Naive B cell (primary cell): ENCODE measurements around the gene LRCH3. TPM values are rescaled to one million over a fixed set of nuclear protein-coding genes. Genes with fewer than 3 reads are reported as not detected.

Experiments
- ATAC-seq, 2 donors: fragments of 150-1000 bp; cut with Tn5 transposase; 2 replicates each; pipeline ENCODE4 v1.10.0; 2021; ENCODE audit warnings: low read depth in 2 of 2, mild to moderate bottlenecking in 2 of 2, moderate library complexity in 2 of 2
- DNase-seq: peaks from one replicate; pipeline ENCODE4 v3.0.0; 2022
- H3K27ac Mint-ChIP-seq, 6 donors: one replicate each; pipeline ENCODE4 v1.8.0; 2020 to 2022; ENCODE audit warnings: mild to moderate bottlenecking in 6 of 6, mixed read lengths in 6 of 6, moderate library complexity in 5 of 6, inconsistent platforms in 2 of 6
- H3K27me3 Mint-ChIP-seq, 3 donors: one replicate each; pipeline ENCODE4 v1.8.0; 2021 to 2022; ENCODE audit warnings: mixed read lengths in 3 of 3, mild to moderate bottlenecking in 1 of 3
- H3K36me3 Mint-ChIP-seq, 2 donors: one replicate each; pipeline ENCODE4 v1.8.0; 2020 to 2022; ENCODE audit warnings: mixed read lengths in 2 of 2, inconsistent platforms in 1 of 2, mild to moderate bottlenecking in 1 of 2
- H3K4me1 Mint-ChIP-seq, 3 donors: one replicate each; pipeline ENCODE4 v1.8.0; 2020 to 2022; ENCODE audit warnings: mixed read lengths in 3 of 3, inconsistent platforms in 1 of 3, mild to moderate bottlenecking in 1 of 3, moderate library complexity in 1 of 3
- H3K4me3 Mint-ChIP-seq, 8 donors: one replicate each; pipeline ENCODE4 v1.8.0; 2020 to 2022; ENCODE audit warnings: mild to moderate bottlenecking in 8 of 8, mixed read lengths in 8 of 8, moderate library complexity in 8 of 8, inconsistent platforms in 2 of 8
- H3K9me3 Mint-ChIP-seq, 7 donors: one replicate each; pipeline ENCODE4 v1.8.0; 2020 to 2022; ENCODE audit warnings: mixed read lengths in 7 of 7, mild to moderate bottlenecking in 5 of 7, inconsistent platforms in 2 of 7, moderate library complexity in 1 of 7
- polyA plus RNA-seq, 6 donors: library from polyadenylated mRNA; unstranded; fragments of 300-500 nt; fragmentation: Illumina TruSeq; gene quantifications; one replicate each; pipeline ENCODE4 v1.2.3, GENCODE V29; 2021; ENCODE audit warnings: low read depth in 6 of 6

The LRCH3 gene
- polyA plus RNA-seq = 10 to 100 TPM; 10.2 to 26.0 (median 13.9) TPM

DNA sequence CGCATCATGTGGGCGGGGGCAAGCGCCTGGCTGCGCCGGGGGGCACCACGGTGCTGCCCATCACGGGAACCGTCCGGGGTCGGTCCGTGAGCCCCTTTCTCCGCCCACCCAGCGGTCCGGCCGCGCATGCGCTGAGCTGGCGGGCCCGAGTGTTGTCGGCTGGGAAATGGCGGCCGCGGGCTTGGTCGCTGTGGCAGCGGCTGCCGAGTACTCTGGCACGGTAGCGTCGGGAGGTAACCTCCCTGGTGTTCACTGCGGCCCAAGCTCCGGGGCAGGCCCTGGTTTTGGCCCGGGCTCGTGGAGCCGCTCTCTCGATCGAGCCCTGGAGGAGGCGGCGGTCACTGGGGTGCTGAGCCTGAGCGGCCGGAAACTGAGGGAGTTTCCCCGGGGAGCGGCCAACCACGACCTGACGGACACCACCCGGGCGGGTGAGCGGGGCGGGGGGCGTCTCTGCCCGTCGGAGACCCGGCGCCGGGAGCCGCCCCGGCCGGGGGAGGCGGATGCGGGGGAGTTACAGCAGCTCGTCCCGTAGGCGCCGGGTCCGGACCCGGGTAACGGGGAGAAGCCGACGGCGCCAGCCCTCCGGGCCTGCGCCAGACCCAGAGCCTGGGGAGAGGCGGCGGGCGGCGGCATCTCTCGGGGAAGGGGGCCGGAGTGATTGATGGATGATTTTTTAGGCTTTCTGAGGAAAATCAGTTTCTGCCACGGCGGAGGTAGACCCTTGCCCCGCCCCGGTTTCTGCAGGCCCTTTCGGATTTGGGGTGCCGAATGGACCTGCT lies at the start of gene LRCH3:
LRCH3 (plus strand) TSS at position 142 of the 779 bp plus-strand sequence; CDS start at position 167, 25 bp downstream.
- peak; percentile 72 to 74 for ATAC-seq
- Mint-ChIP-seq H3K27ac (peak within 1 kb of the TSS; percentile 94 to 99 (median 97)), H3K9me3 (no peaks in the 10 kb centered on the region), H3K4me3 (peak within 1 kb of the TSS; percentile 88 to 98 (median 96)), H3K36me3 (no peaks in the 10 kb centered on the region), H3K4me1 (peaks cover 34 to 56% (median 51%) of the 10 kb centered on the region in 3 donors), H3K27me3 (no peaks in the 10 kb centered on the region)
- DNase-seq = peak; percentile 83

DNA sequence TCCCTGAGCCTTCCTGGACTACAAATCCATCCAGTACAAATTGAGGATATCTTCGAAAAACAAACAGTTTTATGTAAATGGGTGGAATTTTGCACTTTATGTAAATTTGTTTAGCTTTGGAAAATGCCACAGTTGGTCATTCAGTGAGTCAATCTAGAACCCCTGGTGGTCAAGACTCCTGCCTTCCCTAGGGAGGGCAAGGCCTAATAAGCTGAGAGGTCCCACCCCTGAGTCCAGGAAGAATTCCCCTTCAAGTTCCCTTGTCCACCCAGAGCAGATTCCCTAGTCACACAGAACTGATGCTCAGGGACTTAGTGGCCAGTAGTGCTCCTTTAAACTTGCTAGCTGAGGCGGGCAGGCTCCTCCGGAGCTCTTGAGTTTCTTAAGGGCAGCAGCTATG lies 48.3 kb upstream of the LRCH3 start:
- ATAC-seq = no peak
- no peaks in the 10 kb centered on the region for H3K36me3 Mint-ChIP-seq
- DNase-seq = no peak
- peaks cover 0 to 11% (median 3%) of the 10 kb centered on the region in 3 donors for H3K4me1 Mint-ChIP-seq
- H3K27ac Mint-ChIP-seq = no peak overlapping the region
- H3K27me3 Mint-ChIP-seq = no peaks in the 10 kb centered on the region
- H3K4me3 Mint-ChIP-seq = peak overlapping the region in 1 of 8 donors; percentile 35
- H3K9me3 Mint-ChIP-seq = no peaks in the 10 kb centered on the region

DNA sequence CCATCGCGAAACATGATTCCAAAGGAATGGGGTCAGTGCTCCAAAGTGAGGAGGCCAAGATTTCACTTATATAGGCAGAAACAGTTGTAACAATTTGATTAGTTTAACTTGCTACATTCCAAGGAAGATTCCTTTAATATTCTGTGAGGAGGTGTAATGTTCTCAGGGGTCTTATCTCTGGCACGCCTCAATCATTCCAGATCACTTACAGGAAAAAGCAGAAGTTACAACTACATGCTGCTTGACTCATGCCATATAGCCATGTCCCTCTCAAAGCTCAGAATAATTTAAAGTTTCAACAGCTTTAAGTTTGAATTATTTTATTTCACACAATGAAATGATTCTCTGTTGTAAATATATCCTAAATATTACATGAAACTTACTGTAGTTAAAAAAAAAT lies 44.8 kb upstream of the LRCH3 start:
- no peaks in the 10 kb centered on the region for H3K36me3 Mint-ChIP-seq
- peak overlapping the region in 1 of 8 donors; percentile 38 for H3K4me3 Mint-ChIP-seq
- DNase-seq (no peak), ATAC-seq (no peak)
- H3K27me3 Mint-ChIP-seq = no peaks in the 10 kb centered on the region
- H3K4me1 Mint-ChIP-seq = peaks cover 12 to 18% (median 18%) of the 10 kb centered on the region in 3 donors
- no peak overlapping the region for H3K27ac Mint-ChIP-seq
- H3K9me3 Mint-ChIP-seq = no peaks in the 10 kb centered on the region

DNA sequence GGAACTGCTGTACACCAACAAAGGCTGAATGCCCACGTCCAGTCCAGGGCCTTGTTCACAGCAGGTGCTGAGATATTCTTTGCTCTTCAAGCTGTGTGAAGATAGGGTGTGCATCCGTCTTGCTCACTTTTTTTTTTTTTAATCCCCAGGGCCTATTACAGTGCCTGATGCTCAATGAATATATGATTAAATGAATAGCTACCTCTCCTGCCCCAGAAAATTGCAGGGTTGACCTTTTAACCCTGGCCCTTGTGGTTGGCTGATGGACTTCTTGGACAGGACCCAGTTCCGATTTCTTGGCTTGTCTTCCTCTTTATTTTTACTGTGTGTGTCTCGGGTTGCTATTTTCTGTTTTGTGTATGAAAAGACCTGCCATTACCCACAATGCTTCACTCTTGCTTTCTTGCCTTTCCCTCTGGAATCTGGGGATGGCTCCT lies 44.2 kb upstream of the LRCH3 start:
- H3K27me3 Mint-ChIP-seq = no peaks in the 10 kb centered on the region
- peak overlapping the region in 2 of 8 donors; percentile 39 to 75 for H3K4me3 Mint-ChIP-seq
- peak overlapping the region in 3 of 6 donors; percentile 12 to 89 (median 83) for H3K27ac Mint-ChIP-seq
- no peaks in the 10 kb centered on the region for H3K36me3 Mint-ChIP-seq
- H3K4me1 Mint-ChIP-seq = peaks cover 14 to 23% (median 21%) of the 10 kb centered on the region in 3 donors
- ATAC-seq (no peak), DNase-seq (no peak)
- no peaks in the 10 kb centered on the region for H3K9me3 Mint-ChIP-seq

DNA sequence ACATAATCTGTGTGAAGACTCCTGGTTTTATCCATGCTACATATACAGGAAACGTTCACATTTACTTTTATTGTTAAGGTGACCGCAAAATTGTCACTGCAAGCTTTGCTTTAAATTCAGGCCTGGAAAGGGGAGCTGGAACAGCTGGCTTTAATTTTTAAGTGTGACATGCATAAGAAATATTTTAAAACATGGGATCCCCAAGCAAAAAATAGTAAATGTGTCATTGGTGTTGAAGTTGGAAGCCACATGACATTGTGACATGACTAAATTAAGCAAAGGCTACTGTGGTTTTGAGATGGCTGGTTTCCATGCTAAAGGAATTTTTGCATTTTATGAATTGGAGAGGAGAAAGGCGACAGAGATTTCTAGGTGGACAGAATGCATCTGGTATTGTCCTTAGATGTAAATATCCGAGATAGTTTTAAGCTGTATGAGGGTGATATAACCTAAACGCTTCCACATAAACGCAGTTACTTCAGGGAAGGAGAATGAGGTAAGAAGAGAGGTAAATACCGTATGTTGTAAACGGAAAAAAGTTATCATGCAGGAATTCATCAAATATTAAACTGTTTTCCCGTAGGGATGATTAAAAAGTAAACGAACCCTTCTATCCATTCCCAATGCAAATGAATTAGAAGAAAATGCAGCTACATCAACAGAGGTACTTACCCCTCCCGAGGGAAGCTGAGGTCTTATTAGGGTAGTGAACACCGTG lies 42.3 kb upstream of the LRCH3 start:
- peaks cover 21 to 30% (median 30%) of the 10 kb centered on the region in 3 donors for H3K4me1 Mint-ChIP-seq
- peak overlapping the region; percentile 90 to 98 (median 96) for H3K4me3 Mint-ChIP-seq
- ATAC-seq = no peak
- H3K36me3 Mint-ChIP-seq = no peaks in the 10 kb centered on the region
- DNase-seq = no peak
- H3K27ac Mint-ChIP-seq = peak overlapping the region; percentile 83 to 100 (median 96)
- no peaks in the 10 kb centered on the region for H3K9me3 Mint-ChIP-seq
- H3K27me3 Mint-ChIP-seq = no peaks in the 10 kb centered on the region

DNA sequence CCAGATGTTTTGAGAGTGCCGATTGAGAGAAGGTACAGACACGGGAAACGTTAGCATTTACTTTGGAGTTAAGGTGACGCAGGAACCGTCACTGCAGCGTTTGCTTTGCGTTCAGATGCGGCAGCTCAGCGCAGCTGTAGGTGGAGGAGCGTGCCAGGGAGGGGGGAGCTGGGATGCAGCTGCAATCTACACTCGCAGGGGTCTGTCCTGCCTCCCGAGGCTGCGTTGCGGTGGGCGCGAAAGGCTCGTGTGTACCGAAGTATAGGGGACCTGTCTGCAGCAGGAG lies 41.8 kb upstream of the LRCH3 start:
- DNase-seq (no peak), ATAC-seq (peak; percentile 56 to 57)
- Mint-ChIP-seq H3K27me3 (no peaks in the 10 kb centered on the region), H3K4me3 (peak overlapping the region; percentile 90 to 98 (median 96)), H3K27ac (peak overlapping the region; percentile 83 to 100 (median 96)), H3K9me3 (no peaks in the 10 kb centered on the region), H3K4me1 (peaks cover 25 to 33% (median 30%) of the 10 kb centered on the region in 3 donors), H3K36me3 (no peaks in the 10 kb centered on the region)

DNA sequence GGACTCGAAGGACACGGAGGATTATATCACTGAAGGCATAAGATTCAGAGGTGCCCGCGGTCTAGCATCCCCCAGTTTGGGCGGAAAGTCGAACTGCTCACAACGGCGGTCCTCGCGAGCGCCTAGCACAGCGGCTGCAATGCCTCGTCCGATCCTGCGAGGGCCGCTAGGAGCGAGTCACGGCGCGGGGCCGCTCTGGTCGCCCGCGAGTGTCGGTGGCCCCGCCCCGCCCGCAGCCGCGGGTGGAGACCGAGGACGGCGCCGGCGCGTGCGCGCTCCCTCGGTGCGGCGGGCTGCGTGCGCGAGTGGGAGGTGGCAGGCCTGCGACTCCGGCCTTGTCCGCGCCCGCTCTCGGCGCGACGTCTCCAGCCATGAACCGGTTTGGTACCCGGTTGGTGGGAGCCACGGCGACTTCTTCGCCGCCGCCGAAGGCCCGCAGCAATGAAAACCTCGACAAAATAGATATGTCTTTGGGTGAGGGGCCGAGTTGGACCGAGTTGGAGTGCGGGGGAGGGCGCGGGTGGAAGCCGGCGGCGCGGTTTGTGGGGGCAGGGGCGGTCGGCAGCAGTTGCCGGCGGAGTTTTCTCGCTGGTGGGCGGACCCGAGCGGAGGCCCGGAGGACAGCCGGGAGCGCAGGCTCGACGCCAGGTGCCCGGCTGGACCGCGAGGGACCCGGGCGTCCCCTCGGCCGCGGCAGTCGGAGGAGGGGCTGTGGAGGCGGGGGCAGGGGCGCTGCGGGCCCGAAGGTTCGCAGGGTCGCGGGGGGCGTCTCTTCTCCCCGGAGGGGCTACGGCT lies 41.3 kb upstream of the LRCH3 start, which contains the start of gene FYTTD1:
FYTTD1 (plus strand) TSS at position 283 of the 795 bp plus-strand sequence; CDS start at position 372, 89 bp downstream.
- peak within 1 kb of the TSS; percentile 90 to 98 (median 97) for H3K4me3 Mint-ChIP-seq
- no peaks in the 10 kb centered on the region for H3K27me3 Mint-ChIP-seq
- no peaks in the 10 kb centered on the region for H3K36me3 Mint-ChIP-seq
- peaks cover 26 to 34% (median 32%) of the 10 kb centered on the region in 3 donors for H3K4me1 Mint-ChIP-seq
- ATAC-seq = peak; percentile 83 to 84
- H3K27ac Mint-ChIP-seq = peak within 1 kb of the TSS; percentile 95 to 100 (median 97)
- DNase-seq = peak; percentile 93
- H3K9me3 Mint-ChIP-seq = no peaks in the 10 kb centered on the region

DNA sequence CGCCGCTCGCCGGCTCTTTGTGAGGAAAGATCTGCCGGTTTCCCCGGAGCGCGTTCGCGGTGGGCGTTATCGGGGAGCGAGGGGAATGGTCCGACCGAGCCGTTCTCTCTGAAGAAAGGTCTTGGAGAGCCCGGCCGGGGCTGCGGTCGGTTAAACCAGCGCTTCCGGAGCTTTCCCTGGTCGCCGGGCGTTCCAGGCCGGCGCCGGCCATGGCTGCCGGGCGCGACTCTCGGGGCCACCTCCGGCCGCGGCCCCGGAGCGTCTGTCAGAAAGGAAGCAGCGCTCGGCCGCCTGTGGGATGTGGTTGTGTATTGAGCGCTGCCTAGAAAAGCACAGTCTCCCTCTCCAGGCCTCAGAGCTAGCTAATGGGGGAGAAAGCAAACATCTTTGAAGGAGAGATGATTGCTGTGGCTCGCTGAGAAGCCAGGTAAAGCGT lies 40.6 kb upstream of the LRCH3 start:
- Mint-ChIP-seq H3K4me1 (peaks cover 29 to 37% (median 35%) of the 10 kb centered on the region in 3 donors), H3K36me3 (no peaks in the 10 kb centered on the region), H3K27me3 (no peaks in the 10 kb centered on the region), H3K27ac (peak overlapping the region; percentile 90 to 98 (median 96)), H3K4me3 (peak overlapping the region; percentile 90 to 98 (median 97)), H3K9me3 (no peaks in the 10 kb centered on the region)
- DNase-seq = peak; percentile 52
- ATAC-seq = peak; percentile 43 to 48

DNA sequence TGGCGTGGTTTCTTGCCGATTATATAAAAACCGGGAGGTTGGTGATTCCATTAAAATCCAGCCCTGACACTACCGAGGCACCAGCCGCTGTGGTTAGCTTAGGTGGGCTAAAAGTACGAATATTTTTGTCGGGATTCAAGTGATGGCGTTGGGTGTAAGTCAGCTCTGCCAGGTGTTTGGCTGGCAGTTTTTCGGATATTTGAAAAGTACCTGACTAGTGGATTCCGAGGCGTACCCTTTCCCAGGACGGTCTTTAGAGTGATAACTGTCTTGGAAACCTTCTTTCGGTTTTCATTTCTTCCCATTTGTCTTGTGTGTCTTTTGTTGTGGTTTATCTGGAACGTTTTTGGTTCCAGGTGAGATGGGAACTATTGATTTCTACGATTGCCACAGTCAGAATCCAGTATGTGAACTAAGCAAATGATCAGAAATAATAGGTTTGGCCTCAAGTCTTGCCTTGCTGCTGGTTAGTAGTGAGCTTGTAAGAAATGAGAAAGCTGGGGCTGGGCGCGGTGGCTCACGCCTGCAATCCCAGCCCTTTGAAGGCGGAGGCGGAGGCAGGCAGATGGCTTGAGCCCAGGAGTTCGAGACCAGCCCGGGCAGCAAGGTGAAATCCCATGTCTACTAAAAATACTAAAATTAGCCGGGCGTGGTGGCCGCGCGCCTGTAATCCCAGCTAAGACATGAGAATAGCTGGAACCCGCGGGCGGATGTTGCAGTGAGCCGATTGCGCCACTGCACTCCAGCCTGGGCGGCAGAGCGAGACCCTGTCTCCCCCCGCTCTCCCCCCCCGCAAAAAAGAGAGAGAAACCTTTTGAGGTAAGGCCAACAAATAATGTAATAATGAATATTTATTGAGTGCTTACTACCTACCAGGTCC lies 40.0 kb upstream of the LRCH3 start:
- Mint-ChIP-seq H3K4me1 (peaks cover 35 to 37% (median 35%) of the 10 kb centered on the region in 3 donors), H3K9me3 (no peaks in the 10 kb centered on the region), H3K27ac (peak overlapping the region; percentile 90 to 98 (median 96)), H3K4me3 (peak overlapping the region; percentile 90 to 98 (median 97)), H3K36me3 (no peaks in the 10 kb centered on the region), H3K27me3 (no peaks in the 10 kb centered on the region)
- ATAC-seq (no peak), DNase-seq (peak; percentile 11)

DNA sequence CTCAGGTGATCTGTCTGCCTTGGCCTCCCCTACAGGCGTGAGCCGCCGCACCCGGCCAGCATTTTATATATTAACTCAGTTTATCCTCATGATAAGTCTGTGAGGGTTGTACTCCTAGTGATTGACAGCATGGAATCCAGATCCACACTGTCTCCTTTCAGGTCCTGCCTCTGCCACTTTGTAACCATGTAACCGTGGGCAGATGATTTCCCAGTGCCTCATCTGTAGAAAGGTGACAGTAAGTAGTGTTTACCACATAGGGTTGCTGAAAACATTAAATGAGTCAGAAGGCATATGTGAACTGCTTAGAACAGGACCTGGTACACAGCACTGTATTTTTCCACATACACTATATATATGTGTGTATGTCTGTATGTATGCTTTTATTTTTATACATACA lies 38.9 kb upstream of the LRCH3 start:
- H3K4me1 Mint-ChIP-seq = peaks cover 34 to 38% (median 35%) of the 10 kb centered on the region in 3 donors
- no peaks in the 10 kb centered on the region for H3K27me3 Mint-ChIP-seq
- H3K36me3 Mint-ChIP-seq = no peaks in the 10 kb centered on the region
- peak overlapping the region; percentile 32 to 95 (median 76) for H3K4me3 Mint-ChIP-seq
- H3K9me3 Mint-ChIP-seq = no peaks in the 10 kb centered on the region
- H3K27ac Mint-ChIP-seq = peak overlapping the region in 3 of 6 donors; percentile 59 to 95 (median 80)
- DNase-seq (no peak), ATAC-seq (no peak)

DNA sequence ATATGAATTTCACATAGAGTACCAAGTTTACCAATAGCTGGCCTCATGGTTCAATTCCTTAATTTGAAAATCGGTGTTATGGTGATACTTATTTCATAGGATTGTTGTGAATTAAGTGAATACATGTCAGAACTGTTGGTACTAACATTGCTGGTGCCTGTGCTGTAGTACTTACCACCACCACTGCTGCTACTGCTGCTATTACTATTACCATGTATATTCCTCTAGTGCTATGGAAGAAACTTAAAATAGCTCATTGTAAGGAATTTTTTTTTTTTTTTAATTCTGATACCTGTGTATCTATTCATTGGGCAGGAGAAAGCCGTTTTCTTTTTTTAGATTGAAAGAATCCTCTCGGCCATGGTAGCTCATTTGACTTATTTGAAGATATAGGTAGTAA lies 37.8 kb upstream of the LRCH3 start:
- Mint-ChIP-seq H3K27ac (no peak overlapping the region), H3K36me3 (no peaks in the 10 kb centered on the region), H3K4me1 (peaks cover 34 to 38% (median 35%) of the 10 kb centered on the region in 3 donors), H3K4me3 (peak overlapping the region in 3 of 8 donors; percentile 12 to 77 (median 15)), H3K9me3 (no peaks in the 10 kb centered on the region), H3K27me3 (no peaks in the 10 kb centered on the region)
- ATAC-seq (no peak), DNase-seq (no peak)

DNA sequence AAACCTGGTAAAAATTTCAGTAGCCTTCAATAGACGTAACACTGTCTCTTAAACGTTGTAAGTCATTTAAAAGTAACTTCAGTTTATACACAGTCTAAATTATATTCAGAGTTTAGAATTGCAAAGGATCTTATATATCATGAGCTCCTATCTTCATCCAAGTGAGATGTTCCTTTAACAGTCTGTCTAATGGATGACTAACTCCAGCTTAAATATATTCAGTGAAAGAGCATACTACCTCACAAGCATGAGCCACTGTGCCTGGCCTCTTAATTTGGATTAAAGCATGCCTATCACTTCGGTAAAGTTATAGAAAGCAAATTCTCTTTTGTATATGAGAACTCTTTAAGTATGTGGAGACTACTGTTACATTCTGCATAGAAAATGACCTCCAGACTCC lies 34.4 kb upstream of the LRCH3 start:
- H3K9me3 Mint-ChIP-seq = no peaks in the 10 kb centered on the region
- no peak overlapping the region for H3K27ac Mint-ChIP-seq
- H3K36me3 Mint-ChIP-seq = no peaks in the 10 kb centered on the region
- ATAC-seq (no peak), DNase-seq (no peak)
- H3K4me1 Mint-ChIP-seq = peaks cover 15 to 23% (median 15%) of the 10 kb centered on the region in 3 donors
- no peak overlapping the region for H3K4me3 Mint-ChIP-seq
- no peaks in the 10 kb centered on the region for H3K27me3 Mint-ChIP-seq
